Measurements from ENCODE around the gene ZNF654. TPM values are rescaled to one million over a fixed set of nuclear protein-coding genes. Genes with fewer than 3 reads are reported as not detected.

ZNF654 gene
- polyA plus RNA-seq, 1 of the 3 experiments (the other 2 are of a cell fraction), result 1.6 TPM

DNA sequence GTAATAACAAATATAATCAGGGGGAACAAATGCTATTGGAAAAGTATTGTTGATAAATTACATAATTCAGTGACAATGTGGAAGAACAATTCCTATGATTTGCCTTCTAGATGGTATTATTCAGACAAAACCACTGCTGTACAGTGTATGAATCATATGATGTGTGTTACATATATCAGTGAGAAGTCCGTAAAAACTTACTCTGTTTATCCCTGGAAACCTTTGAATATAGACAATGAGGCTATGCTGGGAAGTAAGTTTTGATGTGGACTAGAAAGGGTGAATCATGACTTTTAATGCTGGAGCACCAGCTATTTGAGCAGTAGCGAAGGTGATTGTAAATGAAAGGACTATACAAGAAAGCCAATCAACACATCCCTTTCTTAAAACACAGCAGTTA is 108.6 kb downstream of the ZNF654 start:
- Histone ChIP-seq H3K9me3 (no peaks in the 10 kb centered on the region), H4K20me1 (ENCODE audit: insufficient read depth) (no peaks in the 10 kb centered on the region), H3K4me3 (ENCODE audit: low read depth in 2 of 2, low read length in 1 of 2) (no peak overlapping the region), H3F3A (replicated peaks; ENCODE audit: insufficient read depth) (peaks cover 4% of the 10 kb centered on the region), H3K79me2 (ENCODE audit: insufficient read depth) (no peaks in the 10 kb centered on the region; the same call in 1 of the 2 replicates), H3K4me1 (ENCODE audit: control insufficient read depth in 1 of 2, insufficient read depth in 2 of 2, low read depth in 1 of 2, low read length in 1 of 2) (no peaks in the 10 kb centered on the region), H3K27me3 (ENCODE audit: insufficient read depth) (no peaks in the 10 kb centered on the region), H3K9me2 (no peaks in the 10 kb centered on the region), H3K36me3 (replicated peaks in 1 of 2; ENCODE audit: control insufficient read depth in 1 of 2, insufficient read depth in 2 of 2, low read length in 1 of 2) (peaks cover 6 to 7% of the 10 kb centered on the region in 2 experiments), H2AFZ (ENCODE audit: low read depth) (no peak overlapping the region), H3K27ac (ENCODE audit: low read depth in 2 of 2, low read length in 1 of 2) (no peak overlapping the region), H3K4me2 (no peak overlapping the region), H3K9ac (no peak overlapping the region)
- no peak for DNase-seq
- TF ChIP-seq FOXM1 (IDR thresholded peaks at IDR 0.05; ENCODE audit: low read depth) (no peak), SMC3 (IDR thresholded peaks at IDR 0.05; ENCODE audit: low read depth, low read length) (no peak), NRF1 (IDR thresholded peaks at IDR 0.05; ENCODE audit: low read depth, low read length) (no peak), TCF12 (IDR thresholded peaks at IDR 0.05) (no peak), EZH2phosphoT487 (IDR thresholded peaks at IDR 0.05; ENCODE audit: borderline replicate concordance, low read depth) (no peak), TEAD4 (IDR thresholded peaks at IDR 0.05; ENCODE audit: borderline replicate concordance, insufficient read depth) (no peak), POLR2AphosphoS5 (IDR thresholded peaks at IDR 0.05; ENCODE audit: low read depth, low read length) (no peak), CHD2 (IDR thresholded peaks at IDR 0.05; ENCODE audit: low read length, partially characterized antibody) (no peak), EP300 (IDR thresholded peaks at IDR 0.05; ENCODE audit: borderline replicate concordance in 1 of 2, low read depth in 1 of 2, low read length in 1 of 2) (no peak), YY1 (IDR thresholded peaks at IDR 0.05; ENCODE audit: low read depth) (no peak), MXI1 (IDR thresholded peaks at IDR 0.05; ENCODE audit: low read depth, low read length) (no peak), JUND (IDR thresholded peaks at IDR 0.05) (no peak), MEF2A (IDR thresholded peaks at IDR 0.05; ENCODE audit: borderline replicate concordance, low read depth) (no peak), ELF1 (IDR thresholded peaks at IDR 0.05) (no peak)
- TF ChIP-seq, protein P1, sequence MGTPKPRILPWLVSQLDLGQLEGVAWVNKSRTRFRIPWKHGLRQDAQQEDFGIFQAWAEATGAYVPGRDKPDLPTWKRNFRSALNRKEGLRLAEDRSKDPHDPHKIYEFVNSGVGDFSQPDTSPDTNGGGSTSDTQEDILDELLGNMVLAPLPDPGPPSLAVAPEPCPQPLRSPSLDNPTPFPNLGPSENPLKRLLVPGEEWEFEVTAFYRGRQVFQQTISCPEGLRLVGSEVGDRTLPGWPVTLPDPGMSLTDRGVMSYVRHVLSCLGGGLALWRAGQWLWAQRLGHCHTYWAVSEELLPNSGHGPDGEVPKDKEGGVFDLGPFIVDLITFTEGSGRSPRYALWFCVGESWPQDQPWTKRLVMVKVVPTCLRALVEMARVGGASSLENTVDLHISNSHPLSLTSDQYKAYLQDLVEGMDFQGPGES (IDR thresholded peaks at IDR 0.05; ENCODE audit: low read depth, low read length), result no peak
- TF ChIP-seq, protein P2, sequence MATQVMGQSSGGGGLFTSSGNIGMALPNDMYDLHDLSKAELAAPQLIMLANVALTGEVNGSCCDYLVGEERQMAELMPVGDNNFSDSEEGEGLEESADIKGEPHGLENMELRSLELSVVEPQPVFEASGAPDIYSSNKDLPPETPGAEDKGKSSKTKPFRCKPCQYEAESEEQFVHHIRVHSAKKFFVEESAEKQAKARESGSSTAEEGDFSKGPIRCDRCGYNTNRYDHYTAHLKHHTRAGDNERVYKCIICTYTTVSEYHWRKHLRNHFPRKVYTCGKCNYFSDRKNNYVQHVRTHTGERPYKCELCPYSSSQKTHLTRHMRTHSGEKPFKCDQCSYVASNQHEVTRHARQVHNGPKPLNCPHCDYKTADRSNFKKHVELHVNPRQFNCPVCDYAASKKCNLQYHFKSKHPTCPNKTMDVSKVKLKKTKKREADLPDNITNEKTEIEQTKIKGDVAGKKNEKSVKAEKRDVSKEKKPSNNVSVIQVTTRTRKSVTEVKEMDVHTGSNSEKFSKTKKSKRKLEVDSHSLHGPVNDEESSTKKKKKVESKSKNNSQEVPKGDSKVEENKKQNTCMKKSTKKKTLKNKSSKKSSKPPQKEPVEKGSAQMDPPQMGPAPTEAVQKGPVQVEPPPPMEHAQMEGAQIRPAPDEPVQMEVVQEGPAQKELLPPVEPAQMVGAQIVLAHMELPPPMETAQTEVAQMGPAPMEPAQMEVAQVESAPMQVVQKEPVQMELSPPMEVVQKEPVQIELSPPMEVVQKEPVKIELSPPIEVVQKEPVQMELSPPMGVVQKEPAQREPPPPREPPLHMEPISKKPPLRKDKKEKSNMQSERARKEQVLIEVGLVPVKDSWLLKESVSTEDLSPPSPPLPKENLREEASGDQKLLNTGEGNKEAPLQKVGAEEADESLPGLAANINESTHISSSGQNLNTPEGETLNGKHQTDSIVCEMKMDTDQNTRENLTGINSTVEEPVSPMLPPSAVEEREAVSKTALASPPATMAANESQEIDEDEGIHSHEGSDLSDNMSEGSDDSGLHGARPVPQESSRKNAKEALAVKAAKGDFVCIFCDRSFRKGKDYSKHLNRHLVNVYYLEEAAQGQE (IDR thresholded peaks at IDR 0.05; ENCODE audit: low read depth, low read length), result no peak
- TF ChIP-seq, protein P3, sequence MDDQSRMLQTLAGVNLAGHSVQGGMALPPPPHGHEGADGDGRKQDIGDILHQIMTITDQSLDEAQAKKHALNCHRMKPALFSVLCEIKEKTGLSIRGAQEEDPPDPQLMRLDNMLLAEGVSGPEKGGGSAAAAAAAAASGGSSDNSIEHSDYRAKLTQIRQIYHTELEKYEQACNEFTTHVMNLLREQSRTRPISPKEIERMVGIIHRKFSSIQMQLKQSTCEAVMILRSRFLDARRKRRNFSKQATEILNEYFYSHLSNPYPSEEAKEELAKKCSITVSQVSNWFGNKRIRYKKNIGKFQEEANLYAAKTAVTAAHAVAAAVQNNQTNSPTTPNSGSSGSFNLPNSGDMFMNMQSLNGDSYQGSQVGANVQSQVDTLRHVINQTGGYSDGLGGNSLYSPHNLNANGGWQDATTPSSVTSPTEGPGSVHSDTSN (IDR thresholded peaks at IDR 0.05), result no peak
- ChIA-PET POLR2A (no interaction called here), CTCF (no interaction called here)
- 96% methylated on average over 2 of the region's 2 CpGs for WGBS (ENCODE audit: low lambda C conversion rate)

Data from SK-N-SH (cell line).